HL-60 (cell line): ENCODE results near the gene TBCE.
"Not testable (repeated sequence)": the region's sequence is repeated elsewhere in the genome, so short reads cannot be mapped to it uniquely, and the experiment has no call there.

Experiments used
- DNase-seq, 2 experiments: peaks; one replicate each; pipeline ENCODE4 v3.0.0-alpha.2; 2010 to 2020; ENCODE audit warnings: low read depth in 1 of 2, low spot score in 1 of 2
- H3K27ac ChIP-seq: fragments of 250-450 bp; sonication (Bioruptor Pico); replicated peaks from 2 replicates; pipeline ENCODE4 v1.5.1; 2020; ENCODE audit warnings: mild to moderate bottlenecking, moderate library complexity
- H3K27me3 ChIP-seq: fragments of 250-450 bp; sonication (Bioruptor Pico); 2 replicates; pipeline ENCODE4 v1.5.1; 2021; ENCODE audit warnings: mild to moderate bottlenecking, moderate library complexity; ENCODE audit not compliant: insufficient read depth, poor library complexity, severe bottlenecking
- H3K4me3 ChIP-seq: replicated peaks from 2 replicates; pipeline ENCODE4 v1.5.1; 2011; ENCODE audit warnings: mild to moderate bottlenecking, control low read depth, low read length; ENCODE audit not compliant: insufficient read depth
- GABPA ChIP-seq: IDR thresholded peaks from 2 replicates; pipeline ENCODE4 v1.6.1; 2012; ENCODE audit warnings: low read depth
- POLR2AphosphoS5 ChIP-seq: IDR thresholded peaks from 2 replicates; pipeline ENCODE4 v1.6.1; 2012; ENCODE audit warnings: low read depth
- SPI1 ChIP-seq: IDR thresholded peaks from 2 replicates; pipeline ENCODE4 v1.6.1; 2012; ENCODE audit warnings: low read depth, mild to moderate bottlenecking, borderline replicate concordance
- TF ChIP-seq, protein P1 (sequence below): IDR thresholded peaks from one replicate; pipeline ENCODE4 v1.5.1; 2011; ENCODE audit warnings: low read length, control low read depth, inconsistent platforms; ENCODE audit not compliant: insufficient read depth
- TF ChIP-seq, protein P2 (sequence below): IDR thresholded peaks from 2 replicates; pipeline ENCODE4 v1.6.1; 2012; ENCODE audit warnings: low read depth; ENCODE audit not compliant: insufficient replicate concordance

The TBCE gene

DNA sequence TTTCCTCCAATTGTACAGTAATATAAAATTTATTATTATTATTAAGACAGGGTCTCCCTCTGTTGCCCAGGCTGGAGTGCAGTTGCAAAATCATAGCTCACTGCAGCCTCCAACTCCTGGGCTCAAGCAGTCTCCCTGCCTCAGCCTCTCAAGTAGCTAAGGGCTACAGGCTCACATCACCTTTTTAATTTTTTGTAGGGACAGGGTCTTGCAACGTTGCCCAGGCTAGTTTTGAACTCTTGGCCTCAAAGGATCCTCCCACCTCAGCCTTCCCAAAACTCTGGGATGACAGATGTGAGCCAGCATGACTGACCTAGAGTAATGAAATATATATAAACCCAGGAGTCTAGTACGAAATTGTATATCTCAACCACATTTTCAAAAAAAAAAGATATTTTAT is 87.9 kb downstream of the TBCE start:
- H3K4me3 ChIP-seq, result no peak overlapping the region
- TF ChIP-seq POLR2AphosphoS5, result no peak
- TF ChIP-seq, protein P1, sequence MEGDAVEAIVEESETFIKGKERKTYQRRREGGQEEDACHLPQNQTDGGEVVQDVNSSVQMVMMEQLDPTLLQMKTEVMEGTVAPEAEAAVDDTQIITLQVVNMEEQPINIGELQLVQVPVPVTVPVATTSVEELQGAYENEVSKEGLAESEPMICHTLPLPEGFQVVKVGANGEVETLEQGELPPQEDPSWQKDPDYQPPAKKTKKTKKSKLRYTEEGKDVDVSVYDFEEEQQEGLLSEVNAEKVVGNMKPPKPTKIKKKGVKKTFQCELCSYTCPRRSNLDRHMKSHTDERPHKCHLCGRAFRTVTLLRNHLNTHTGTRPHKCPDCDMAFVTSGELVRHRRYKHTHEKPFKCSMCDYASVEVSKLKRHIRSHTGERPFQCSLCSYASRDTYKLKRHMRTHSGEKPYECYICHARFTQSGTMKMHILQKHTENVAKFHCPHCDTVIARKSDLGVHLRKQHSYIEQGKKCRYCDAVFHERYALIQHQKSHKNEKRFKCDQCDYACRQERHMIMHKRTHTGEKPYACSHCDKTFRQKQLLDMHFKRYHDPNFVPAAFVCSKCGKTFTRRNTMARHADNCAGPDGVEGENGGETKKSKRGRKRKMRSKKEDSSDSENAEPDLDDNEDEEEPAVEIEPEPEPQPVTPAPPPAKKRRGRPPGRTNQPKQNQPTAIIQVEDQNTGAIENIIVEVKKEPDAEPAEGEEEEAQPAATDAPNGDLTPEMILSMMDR, result no peak
- TF ChIP-seq GABPA, result no peak
- no peak for TF ChIP-seq SPI1
- TF ChIP-seq, protein P2, sequence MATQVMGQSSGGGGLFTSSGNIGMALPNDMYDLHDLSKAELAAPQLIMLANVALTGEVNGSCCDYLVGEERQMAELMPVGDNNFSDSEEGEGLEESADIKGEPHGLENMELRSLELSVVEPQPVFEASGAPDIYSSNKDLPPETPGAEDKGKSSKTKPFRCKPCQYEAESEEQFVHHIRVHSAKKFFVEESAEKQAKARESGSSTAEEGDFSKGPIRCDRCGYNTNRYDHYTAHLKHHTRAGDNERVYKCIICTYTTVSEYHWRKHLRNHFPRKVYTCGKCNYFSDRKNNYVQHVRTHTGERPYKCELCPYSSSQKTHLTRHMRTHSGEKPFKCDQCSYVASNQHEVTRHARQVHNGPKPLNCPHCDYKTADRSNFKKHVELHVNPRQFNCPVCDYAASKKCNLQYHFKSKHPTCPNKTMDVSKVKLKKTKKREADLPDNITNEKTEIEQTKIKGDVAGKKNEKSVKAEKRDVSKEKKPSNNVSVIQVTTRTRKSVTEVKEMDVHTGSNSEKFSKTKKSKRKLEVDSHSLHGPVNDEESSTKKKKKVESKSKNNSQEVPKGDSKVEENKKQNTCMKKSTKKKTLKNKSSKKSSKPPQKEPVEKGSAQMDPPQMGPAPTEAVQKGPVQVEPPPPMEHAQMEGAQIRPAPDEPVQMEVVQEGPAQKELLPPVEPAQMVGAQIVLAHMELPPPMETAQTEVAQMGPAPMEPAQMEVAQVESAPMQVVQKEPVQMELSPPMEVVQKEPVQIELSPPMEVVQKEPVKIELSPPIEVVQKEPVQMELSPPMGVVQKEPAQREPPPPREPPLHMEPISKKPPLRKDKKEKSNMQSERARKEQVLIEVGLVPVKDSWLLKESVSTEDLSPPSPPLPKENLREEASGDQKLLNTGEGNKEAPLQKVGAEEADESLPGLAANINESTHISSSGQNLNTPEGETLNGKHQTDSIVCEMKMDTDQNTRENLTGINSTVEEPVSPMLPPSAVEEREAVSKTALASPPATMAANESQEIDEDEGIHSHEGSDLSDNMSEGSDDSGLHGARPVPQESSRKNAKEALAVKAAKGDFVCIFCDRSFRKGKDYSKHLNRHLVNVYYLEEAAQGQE, result no peak
- H3K27ac ChIP-seq, result no peak overlapping the region
- DNase-seq, result no peak
- H3K27me3 ChIP-seq, result no peaks in the 10 kb centered on the region

DNA sequence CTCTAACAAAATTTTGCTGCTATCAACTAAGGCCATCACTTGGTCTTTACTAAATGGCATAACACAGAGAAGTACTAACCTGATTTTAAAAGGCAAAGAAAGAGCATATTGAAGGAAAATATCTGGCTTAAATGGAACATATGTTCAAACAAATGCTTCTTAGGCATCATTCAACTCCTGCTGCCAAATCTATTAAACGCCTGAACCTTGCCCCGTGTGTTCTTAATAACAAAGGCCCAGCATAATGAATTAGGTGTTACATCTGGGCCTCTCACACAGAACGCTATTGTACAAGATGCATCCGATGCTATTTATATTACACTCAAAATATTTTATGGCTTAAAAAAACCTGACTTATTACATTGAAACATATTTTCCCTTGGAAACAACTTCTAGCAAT is 88.6 kb downstream of the TBCE start:
- DNase-seq, result no peak
- no peaks in the 10 kb centered on the region for H3K27me3 ChIP-seq
- H3K4me3 ChIP-seq, result no peak overlapping the region
- TF ChIP-seq, protein P1, result no peak
- TF ChIP-seq SPI1, result no peak
- no peak overlapping the region for H3K27ac ChIP-seq

DNA sequence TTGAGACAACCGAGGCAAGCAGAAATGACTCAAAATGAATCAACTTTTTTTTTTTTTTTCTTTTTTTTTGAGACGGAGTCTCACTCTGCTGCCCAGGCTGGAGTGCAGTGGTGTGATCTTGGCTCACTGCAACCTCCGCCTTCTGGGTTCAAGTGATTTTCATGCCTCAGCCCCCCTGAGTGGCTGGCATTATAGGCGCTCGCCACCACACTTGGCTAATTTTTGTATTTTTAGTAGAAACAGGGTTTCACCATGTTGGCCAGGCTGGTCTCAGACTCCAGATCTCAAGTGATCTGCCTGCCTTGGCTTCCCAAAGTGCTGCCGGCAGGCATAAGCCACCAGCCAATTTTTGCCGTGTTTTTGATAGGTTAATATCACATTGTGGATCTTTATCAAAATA is 90.6 kb downstream of the TBCE start:
- not testable (repeated sequence) for H3K27me3 ChIP-seq, H3K4me3 ChIP-seq, H3K27ac ChIP-seq, DNase-seq

DNA sequence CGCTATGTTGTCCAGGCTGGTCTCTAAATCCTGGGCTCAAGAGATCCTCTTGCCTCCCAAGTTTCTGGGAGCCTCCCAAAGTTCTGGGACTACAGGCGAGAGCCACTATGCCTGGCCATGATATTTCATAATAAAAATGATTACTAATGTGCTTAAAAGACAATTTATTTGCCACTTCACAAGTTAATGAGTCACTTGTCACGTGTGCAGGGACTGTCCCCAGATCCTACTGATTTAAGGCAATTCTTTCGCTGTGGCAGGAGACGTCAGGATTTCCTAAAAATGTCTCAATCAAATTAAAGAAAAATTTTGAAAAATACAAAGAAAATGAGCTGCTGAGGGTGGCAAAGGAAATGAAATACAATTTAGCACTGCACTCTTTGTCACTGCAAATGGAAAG is 93.5 kb downstream of the TBCE start:
- no peaks in the 10 kb centered on the region for H3K27me3 ChIP-seq
- no peak overlapping the region for H3K4me3 ChIP-seq
- H3K27ac ChIP-seq, result no peak overlapping the region
- DNase-seq, result no peak
- TF ChIP-seq, protein P1, result no peak
- TF ChIP-seq, protein P2, result no peak
- TF ChIP-seq POLR2AphosphoS5, result no peak
- no peak for TF ChIP-seq GABPA
- no peak for TF ChIP-seq SPI1
